SU-DHL-6 (cell line): ENCODE results near the gene EPHA8.

Experiments
- H2AFZ ChIP-seq: fragments of 200-600 bp; sonication (generic); 2 replicates; pipeline ENCODE4 v1.6.1; 2014; ENCODE audit warnings: low read depth, mild to moderate bottlenecking, moderate library complexity, mixed read lengths, antibody characterized with exemption, low read length; ENCODE audit not compliant: severe bottlenecking
- H3F3A ChIP-seq: fragments of 200-600 bp; shearing (Covaris generic); 2 replicates; pipeline ENCODE4 v1.6.0; 2016; ENCODE audit warnings: antibody characterized with exemption, mild to moderate bottlenecking; ENCODE audit not compliant: insufficient read depth
- H3K27ac ChIP-seq: fragments of 200-600 bp; sonication (generic); 2 replicates; pipeline ENCODE4 v1.5.1; 2016; ENCODE audit warnings: low read depth, mild to moderate bottlenecking, low read length, moderate library complexity, mixed read lengths
- H3K27me3 ChIP-seq: fragments of 200-600 bp; sonication (generic), shearing (Covaris generic); 2 replicates; pipeline ENCODE4 v1.6.0; 2014; ENCODE audit warnings: mild to moderate bottlenecking, low read length
- H3K36me3 ChIP-seq: fragments of 200-600 bp; sonication (generic); 2 replicates; pipeline ENCODE4 v1.6.1; 2014; ENCODE audit warnings: mild to moderate bottlenecking, low read length, mixed read lengths
- H3K4me2 ChIP-seq: fragments of 300-600, 200-600 bp; shearing (Covaris generic), sonication (generic); 2 replicates; pipeline ENCODE4 v1.6.0; 2014; ENCODE audit warnings: low read length, low read depth, mild to moderate bottlenecking; ENCODE audit not compliant: poor library complexity, severe bottlenecking
- H3K4me3 ChIP-seq: fragments of 200-600 bp; sonication (generic); 2 replicates; pipeline ENCODE4 v1.5.1; 2014; ENCODE audit warnings: antibody characterized with exemption, low read length, mild to moderate bottlenecking, mixed read lengths; ENCODE audit not compliant: insufficient read depth, poor library complexity, severe bottlenecking
- H3K79me2 ChIP-seq: fragments of 200-600 bp; sonication (generic); 2 replicates; pipeline ENCODE4 v1.6.1; 2014; ENCODE audit warnings: mild to moderate bottlenecking, low read length, moderate library complexity; ENCODE audit not compliant: insufficient read depth
- H3K9ac ChIP-seq: fragments of 200-600 bp; sonication (generic); 2 replicates; pipeline ENCODE4 v1.7.0; 2014; ENCODE audit warnings: mild to moderate bottlenecking, low read length
- H3K9me2 ChIP-seq: fragments of 200-600 bp; sonication (generic); replicated peaks from 2 replicates; pipeline ENCODE4 v1.6.1; 2014; ENCODE audit warnings: low read length; ENCODE audit not compliant: insufficient read depth
- H3K9me3 ChIP-seq: fragments of 200-600 bp; sonication (generic); 2 replicates; pipeline ENCODE4 v1.6.1; 2014; ENCODE audit warnings: low read length, mixed read lengths; ENCODE audit not compliant: insufficient read depth
- H4K20me1 ChIP-seq: fragments of 200-600 bp; sonication (generic); 2 replicates; pipeline ENCODE4 v1.6.1; 2014; ENCODE audit warnings: low read depth, mild to moderate bottlenecking, antibody characterized with exemption, low read length, moderate library complexity, mixed read lengths
- CTCF ChIP-seq: fragments of 200-600 bp; sonication (generic); IDR thresholded peaks from one replicate; pipeline ENCODE4 v1.5.1; 2017; ENCODE audit warnings: antibody characterized with exemption, mild to moderate bottlenecking, low read length, moderate library complexity; ENCODE audit not compliant: insufficient read depth, poor library complexity, severe bottlenecking
- EZH2phosphoT487 ChIP-seq: fragments of 200-600 bp; sonication (generic), shearing (Covaris generic); conservative IDR thresholded peaks from 2 replicates; pipeline ENCODE4 v1.6.1; 2018; ENCODE audit warnings: mild to moderate bottlenecking, antibody characterized with exemption, low read length, moderate library complexity, mixed read lengths

EPHA8 gene

GRCh38 chr1:22625262-22625925, 62.1 kb downstream of the EPHA8 start:
- H3K27me3 ChIP-seq: no peaks in the 10 kb centered on the region

GRCh38 chr1:22626237-22627157, 63.2 kb downstream of the EPHA8 start:
- no peak overlapping the region for H3K9ac ChIP-seq
- H3K4me2 ChIP-seq: no peak overlapping the region
- no peaks in the 10 kb centered on the region for H3K79me2 ChIP-seq
- H3K9me3 ChIP-seq: no peaks in the 10 kb centered on the region
- H3K36me3 ChIP-seq: no peaks in the 10 kb centered on the region
- H3F3A ChIP-seq: no peaks in the 10 kb centered on the region
- no peaks in the 10 kb centered on the region for H3K9me2 ChIP-seq
- no peaks in the 10 kb centered on the region for H3K27me3 ChIP-seq
- no peak overlapping the region for H3K4me3 ChIP-seq
- H2AFZ ChIP-seq: no peak overlapping the region
- H4K20me1 ChIP-seq: no peaks in the 10 kb centered on the region
- H3K27ac ChIP-seq: no peak overlapping the region
- TF ChIP-seq EZH2phosphoT487 (no peak), CTCF (no peak)

More at GRCh38 chr1:22625262-22625925, 62.1 kb downstream of the EPHA8 start:
- TF ChIP-seq CTCF (no peak), EZH2phosphoT487 (no peak)
- no peaks in the 10 kb centered on the region for H3F3A ChIP-seq
- H3K9me3 ChIP-seq: no peaks in the 10 kb centered on the region
- no peak overlapping the region for H3K9ac ChIP-seq
- H3K79me2 ChIP-seq: no peaks in the 10 kb centered on the region
- H3K4me3 ChIP-seq: no peak overlapping the region
- no peaks in the 10 kb centered on the region for H3K9me2 ChIP-seq
- H3K36me3 ChIP-seq: no peaks in the 10 kb centered on the region
- H3K27ac ChIP-seq: no peak overlapping the region
- no peak overlapping the region for H2AFZ ChIP-seq
- H3K4me2 ChIP-seq: no peak overlapping the region
- no peaks in the 10 kb centered on the region for H4K20me1 ChIP-seq

- H3K4me2 ChIP-seq: no peak overlapping the region
- no peaks in the 10 kb centered on the region for H4K20me1 ChIP-seq
- H3K9ac ChIP-seq: no peak overlapping the region
- H3K27me3 ChIP-seq: no peaks in the 10 kb centered on the region
- H3K9me2 ChIP-seq: no peaks in the 10 kb centered on the region
- no peak overlapping the region for H3K27ac ChIP-seq
- H3K79me2 ChIP-seq: no peaks in the 10 kb centered on the region
- H3K9me3 ChIP-seq: no peaks in the 10 kb centered on the region
- H3K4me3 ChIP-seq: no peak overlapping the region
- TF ChIP-seq EZH2phosphoT487: no peak
- TF ChIP-seq CTCF: no peak
- no peaks in the 10 kb centered on the region for H3F3A ChIP-seq
- no peak overlapping the region for H2AFZ ChIP-seq
- no peaks in the 10 kb centered on the region for H3K36me3 ChIP-seq
These were observed 64.0 kb downstream of the EPHA8 start for GRCh38 chr1:22627331-22627730.
